Stimulated activated CD8-positive, alpha-beta memory T cell treated with anti-CD3 and anti-CD28 coated beads, Interleukin-15, amount 100 ng/mL, for 4 hours (primary cell): ENCODE data around the gene FAM187B.
"Not testable (repeated sequence)": the region's sequence is repeated elsewhere in the genome, so short reads cannot be mapped to it uniquely, and the experiment has no call there.

Source experiments
- DNase-seq, 2 donors: peaks; one replicate each; pipeline ENCODE4 v3.0.0-alpha.2; 2020; ENCODE audit warnings: low read depth in 2 of 2

FAM187B gene

DNA sequence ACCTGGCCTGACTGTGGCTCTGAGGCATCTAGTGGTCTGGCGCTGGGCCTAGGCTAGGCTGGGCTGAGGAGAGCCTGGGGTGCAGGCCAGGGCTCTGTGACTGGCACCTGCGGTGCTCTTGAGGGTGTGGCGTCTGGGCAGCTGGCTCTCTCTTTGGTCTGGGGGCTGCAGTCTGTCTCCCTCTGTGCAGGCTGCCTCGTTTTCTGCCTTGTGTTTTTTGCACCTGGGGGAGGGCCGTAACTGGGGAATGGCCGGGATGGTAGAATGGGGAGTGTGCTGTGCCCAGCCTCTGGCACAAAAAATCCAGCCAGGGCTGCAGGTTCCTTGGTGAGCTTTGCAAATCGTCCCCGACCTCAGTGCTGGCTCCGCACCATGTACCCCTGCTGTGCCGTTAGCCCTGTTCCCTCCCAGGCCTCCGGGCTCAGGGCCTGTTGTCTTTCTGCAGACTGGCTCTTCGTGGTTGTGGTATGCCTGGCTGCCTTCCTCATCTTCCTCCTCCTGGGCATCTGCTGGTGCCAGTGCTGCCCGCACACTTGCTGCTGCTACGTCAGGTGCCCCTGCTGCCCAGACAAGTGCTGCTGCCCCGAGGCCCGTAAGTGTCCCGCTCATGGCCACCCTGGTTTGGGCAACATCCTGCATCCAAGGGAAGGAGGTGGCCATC is 33.7 kb upstream of the FAM187B start:
- no peak for DNase-seq

DNA sequence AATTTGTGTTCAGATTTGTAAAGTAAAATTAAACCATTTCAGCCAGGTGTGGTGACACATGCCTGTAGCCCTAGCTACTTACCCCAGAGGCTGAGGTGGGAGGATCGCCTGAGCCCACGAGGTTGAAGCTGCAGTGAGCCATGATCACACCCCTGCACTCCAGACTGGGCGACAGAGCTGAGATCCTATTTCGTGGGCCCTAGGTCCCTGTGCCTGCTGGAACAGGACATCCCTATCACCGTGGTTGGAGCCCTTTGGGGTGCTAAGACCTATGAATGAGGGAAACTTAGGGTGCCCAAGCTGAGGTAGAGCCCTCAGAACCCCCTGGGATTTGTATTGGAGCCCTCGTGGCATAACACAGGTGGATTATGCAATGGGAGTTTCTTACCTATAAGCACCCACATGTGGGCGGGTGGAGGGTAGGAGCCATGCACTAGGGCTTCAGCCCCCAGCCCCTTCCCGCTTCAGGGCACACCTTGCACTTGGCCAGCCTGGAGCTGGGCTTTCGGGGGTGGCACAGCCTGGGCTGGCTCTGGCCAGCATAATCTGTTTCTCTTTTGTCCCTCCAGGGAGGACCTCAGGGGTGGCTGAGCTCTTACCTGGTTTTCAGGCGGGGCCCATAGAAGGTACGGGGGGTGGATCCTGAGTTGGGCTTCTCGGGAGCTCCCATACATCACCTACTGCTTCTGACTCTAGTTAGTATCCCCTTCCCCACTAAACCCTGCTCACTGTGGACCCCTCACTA is 33.0 kb upstream of the FAM187B start:
- no peak for DNase-seq

DNA sequence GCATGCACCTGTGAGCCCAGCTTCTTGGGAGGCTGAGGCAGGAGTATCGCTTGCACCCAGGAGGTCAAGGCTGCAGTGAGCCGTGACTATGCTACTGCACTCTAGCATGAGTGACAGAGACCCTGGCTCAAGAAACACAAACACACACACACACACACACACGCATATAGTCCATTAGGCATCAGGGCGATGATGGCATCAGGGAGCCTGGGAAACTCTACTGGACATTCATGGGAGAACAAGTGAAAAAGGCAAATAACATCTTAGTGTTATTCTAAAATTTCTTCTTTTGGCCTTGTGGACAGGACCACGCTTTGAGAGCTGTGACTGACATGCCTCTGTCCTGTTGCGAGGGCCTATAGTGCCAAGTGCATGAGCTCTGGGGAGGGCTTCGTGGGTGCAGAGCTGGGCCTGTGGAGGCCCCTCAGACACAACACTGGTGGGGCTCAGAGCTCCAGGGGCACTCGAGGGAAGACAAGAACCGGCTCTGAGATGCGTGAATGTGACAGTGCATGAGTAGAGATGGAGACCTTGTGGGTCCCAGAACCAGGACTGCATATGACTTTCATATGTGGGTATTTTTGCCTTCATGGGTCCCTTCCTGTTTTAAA is 32.3 kb upstream of the FAM187B start:
- DNase-seq, result no peak

DNA sequence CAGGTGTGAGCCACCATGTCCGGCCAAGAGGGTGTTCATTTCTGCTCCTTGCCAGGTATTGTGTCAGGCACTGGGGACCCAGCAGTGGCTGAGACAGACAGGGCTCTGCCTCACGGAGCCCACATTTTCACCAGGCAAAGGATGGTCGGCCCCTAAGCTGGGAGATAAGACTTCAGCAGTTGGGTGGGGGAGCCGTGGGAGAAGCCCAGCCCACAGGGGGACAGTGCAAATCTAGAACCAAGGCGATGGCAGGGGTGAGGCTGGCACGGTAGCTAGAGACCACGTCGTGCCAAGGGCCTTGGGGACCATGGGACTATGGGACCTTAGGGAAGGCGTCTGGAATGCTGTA is 28.5 kb upstream of the FAM187B start:
- DNase-seq, result no peak

DNA sequence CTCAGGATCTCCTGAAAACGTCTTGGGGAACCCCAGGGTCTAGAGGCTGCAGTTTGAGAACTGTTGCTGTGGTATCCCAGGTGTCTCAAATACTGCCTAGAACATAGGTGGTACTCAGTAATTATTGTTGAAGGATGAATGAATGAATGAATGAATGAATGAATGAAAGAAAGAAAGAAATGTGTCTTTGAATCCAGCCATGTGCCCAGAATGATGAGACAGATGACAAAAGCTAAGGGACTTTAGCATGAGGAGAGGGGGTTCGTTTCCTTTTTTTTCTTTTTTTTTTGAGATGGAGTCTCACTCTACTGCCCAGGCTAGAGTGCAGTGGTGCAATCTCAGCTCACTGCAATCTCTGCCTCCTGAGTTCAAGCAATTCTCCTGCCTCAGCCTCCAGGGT is 28.0 kb upstream of the FAM187B start:
- DNase-seq, result no peak

DNA sequence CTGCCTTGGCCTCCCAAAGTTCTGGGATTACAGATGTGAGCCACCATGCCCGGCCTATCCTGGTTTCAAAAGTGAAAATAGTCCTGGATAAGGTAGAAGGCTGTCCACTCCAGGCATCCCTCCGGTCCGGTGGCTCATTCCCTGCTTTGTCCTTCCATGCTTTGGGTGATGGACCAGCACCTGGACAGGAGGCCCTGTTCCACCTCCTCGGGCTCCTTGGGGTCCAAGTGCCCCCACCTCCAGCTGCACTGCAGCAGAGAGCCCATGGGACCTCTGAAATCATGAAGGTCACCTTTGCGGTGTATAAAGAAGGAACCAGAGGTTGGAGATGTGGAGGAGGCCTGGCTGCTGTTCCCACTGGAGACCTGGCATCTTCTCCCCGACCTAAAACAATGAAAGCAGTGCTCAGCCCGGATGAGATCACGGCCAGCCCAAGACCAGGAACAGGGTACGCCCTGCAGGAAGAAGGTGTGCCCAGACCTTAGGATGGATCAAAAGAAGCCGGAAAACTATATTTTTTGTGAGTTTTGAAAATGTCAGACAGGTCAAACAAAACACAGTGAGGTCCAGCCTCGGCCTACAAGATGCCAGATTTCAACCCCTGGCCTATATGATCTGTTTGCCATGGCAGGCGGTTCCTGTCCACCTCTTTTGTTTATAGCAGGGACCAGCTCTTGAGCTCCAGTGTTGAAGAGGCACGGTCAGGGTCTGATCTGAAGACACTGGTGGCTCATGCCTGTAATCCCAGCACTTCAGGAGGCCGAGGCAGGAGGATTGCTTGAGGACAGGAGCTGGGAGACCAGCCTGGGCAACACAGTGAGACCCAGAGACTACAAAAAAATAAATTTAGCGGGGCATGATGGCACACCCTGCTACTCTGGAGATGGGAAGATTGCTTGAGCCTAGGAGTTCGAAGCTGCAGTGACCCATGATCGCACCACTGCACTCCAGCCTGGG is 26.1 kb upstream of the FAM187B start:
- no peak for DNase-seq

DNA sequence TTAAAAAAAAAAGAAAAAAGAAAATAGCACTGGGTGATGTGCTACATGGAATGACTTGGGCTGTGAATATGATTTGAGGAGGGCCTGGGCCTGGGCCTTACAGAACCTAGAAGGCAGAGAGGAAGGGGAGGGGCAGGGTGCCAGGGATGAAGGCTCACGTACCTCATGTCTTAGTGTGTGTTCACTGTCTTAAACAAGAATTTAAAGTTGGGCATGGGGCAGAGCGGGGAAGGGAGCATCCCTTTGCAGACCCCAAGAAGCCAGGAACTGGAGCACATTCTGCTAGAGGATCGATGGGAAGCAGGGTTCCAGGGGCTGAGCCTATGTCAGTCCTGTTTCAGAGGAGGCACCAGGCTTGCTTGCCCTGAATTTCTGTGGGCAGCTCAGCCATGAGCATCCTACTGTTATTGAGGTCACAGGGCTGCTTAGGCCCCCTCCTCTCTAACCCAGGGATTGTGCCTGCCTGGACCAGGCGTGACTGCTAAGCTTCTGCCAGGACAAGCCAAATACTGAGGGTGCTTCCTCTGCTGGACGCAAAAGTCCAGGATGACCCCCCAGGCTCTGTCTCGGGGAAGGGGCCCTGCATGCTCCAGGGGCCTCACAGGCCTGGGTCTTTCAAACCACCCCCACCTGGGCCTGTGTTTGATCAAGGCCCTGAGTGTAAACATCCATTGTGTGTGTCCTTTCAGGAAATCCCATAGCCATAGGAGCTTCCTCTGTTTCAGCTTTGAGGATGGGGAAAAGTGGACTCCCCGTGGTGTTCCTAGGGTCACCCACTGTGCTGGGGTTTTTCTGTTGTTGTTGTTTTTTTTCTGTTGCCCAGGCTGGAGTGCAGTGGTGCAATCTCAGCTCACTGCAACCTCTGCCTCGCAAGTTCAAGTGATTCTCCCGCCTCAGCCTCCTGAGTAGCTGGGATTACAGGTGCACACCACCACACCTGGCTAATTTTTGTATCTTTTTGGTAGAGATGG is 25.1 kb upstream of the FAM187B start:
- no peak for DNase-seq

DNA sequence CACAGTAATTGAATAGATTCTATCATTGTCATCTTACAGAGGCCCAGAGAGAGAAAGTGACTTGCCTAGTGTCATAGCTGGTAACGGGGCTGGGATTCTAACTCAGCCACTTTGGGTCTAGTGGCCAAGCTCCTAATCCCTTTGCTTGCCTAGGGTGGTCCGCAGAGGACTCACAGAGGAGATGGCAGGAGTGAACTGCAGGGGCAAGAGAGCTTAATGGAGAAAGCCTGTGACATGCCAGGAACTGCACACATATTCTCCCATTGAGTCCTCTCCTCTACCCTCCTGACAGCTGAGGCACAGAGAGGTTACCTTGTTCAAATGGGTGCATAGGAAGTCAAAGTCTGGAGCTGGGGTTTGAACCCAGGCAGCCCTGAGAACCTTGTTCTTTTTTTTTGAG is 22.9 kb upstream of the FAM187B start:
- DNase-seq, result no peak

DNA sequence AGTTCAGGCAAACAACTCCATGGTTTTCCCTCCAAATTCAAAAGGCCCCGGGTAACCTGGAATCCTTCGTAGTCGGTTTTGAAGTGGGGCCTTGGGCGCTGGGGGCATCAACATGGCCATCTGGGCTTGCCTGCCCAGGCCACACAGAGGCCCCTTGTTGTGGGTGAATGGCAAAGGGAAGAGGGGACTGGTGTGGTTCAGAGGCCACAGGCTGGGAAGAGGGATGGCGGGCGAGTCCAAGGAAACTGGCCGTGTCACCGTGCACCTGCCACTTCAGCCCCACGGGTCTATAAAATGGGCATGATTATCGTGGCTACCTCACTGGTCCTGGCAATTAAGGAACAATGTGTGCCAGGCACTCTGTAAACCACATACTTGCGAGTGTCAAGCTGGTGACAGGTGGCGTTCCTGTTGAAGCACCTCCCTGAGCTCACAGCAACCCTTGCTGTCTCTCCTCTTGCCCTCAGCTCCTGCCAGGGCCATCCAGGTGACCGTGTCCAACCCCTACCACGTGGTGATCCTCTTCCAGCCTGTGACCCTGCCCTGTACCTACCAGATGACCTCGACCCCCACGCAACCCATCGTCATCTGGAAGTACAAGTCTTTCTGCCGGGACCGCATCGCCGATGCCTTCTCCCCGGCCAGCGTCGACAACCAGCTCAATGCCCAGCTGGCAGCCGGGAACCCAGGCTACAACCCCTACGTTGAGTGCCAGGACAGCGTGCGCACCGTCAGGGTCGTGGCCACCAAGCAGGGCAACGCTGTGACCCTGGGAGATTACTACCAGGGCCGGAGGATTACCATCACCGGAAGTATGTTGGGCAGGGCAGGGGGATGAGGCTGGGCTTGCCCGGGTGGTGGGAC is 21.5 kb upstream of the FAM187B start:
- DNase-seq, result no peak

DNA sequence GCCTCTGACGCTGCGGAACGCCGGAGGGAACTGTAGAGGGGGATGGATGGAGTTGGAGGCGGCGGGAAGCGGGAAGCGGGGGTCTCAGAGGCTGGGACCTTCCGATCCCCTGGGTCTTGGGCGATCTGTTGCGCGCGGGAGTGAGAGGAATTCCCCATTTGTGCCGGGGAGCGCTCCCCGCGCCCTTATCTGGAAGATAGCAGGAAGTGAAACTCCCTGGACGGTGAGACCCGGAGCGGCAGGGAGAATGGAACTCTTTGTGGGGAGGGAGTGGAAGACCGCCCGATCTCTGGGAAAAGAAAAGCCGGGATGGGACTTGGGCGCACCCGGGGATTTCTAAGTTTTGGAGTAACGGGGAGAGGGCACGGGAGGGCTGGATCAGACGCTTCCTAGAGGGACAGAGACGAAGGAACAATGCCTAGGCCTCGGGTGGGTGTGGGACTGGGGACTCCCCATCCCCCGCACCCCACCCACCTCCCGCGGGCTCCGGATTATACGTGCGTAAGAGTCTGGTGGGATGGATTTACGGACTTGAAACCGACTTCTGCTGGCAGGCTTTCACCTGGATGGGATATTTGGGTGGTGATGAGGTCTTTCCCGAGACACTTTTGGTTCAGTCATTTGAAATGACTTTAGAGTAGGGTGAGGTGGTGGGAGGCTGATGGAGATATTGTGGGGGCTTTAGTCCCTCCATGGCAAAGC is 20.8 kb upstream of the FAM187B start:
- no peak for DNase-seq

DNA sequence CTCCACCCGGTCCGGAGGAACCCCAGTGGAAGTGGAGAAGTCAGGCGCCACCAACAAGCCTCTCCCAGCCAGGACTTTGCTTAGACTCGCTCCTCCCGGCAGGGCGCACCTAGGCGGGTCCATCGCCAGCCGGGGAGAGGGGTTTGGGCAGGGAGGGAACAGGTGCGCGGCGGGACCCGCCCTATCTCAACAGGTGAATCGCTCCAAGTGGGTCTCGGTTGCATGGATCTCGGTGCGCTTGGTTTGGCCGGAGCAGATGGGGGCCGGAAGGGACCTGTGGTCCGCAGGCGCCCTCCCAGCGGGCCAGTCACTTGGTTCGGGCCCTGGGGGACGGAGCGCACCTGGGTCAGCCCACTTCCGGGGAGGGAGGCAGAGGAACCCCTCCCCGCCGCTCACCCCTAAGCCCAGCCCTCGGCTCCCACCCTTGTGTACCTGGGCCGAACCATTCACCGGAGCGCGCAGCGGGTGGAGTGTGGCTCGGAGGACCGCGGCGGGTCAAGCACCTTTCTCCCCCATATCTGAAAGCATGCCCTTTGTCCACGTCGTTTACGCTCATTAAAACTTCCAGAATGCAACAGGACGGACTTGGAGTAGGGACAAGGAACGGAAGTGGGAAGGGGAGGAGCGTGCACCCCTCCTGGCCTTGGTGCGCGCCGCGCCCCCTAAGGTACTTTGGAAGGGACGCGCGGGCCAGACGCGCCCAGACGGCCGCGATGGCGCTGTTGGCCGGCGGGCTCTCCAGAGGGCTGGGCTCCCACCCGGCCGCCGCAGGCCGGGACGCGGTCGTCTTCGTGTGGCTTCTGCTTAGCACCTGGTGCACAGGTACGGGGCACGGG is 20.0 kb upstream of the FAM187B start, which contains the start of gene LSR:
Gene LSR (plus strand): TSS at position 693 of the 836 bp plus-strand sequence. CDS start 21 bp downstream, at position 714.
- DNase-seq, result peak; percentile 51 to 58

DNA sequence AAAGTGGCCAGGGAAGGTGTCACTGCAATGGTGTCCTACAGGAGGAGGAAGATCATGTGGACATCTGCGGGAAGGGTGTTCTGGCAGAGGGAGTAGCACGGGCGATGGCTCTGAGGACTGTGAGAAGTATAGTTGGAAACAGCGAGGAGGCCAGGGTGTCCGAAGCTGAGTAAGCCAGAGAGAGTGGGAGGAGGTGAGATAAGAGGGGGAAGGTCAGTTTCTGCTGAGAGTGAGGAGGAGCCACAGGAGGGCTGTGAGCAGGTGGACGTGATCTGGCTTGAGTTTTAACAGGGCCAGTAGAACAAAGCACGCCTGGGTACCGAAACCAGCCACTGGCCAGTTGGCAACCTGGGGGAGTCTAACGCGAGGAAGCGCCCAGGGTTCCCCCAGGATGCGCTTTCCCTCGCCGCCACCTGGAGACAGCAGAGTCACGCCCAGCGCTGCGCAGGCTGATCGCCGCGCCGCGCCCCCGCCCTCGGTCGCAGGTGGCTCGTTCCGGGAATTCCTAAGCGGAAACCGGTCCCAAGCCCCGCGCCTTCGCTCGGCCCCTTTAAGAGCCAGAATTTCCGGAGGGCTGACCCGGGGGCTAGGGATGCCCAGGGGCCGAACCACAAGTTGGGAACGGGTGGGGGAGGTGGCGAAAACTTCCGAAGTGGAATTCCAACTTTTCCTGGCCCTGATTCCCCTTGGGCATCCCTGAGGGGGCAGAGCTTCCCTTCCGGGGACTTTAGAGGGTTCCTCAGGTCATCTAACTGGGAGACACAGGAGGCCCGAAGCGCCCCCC is 19.2 kb upstream of the FAM187B start:
- no peak for DNase-seq

DNA sequence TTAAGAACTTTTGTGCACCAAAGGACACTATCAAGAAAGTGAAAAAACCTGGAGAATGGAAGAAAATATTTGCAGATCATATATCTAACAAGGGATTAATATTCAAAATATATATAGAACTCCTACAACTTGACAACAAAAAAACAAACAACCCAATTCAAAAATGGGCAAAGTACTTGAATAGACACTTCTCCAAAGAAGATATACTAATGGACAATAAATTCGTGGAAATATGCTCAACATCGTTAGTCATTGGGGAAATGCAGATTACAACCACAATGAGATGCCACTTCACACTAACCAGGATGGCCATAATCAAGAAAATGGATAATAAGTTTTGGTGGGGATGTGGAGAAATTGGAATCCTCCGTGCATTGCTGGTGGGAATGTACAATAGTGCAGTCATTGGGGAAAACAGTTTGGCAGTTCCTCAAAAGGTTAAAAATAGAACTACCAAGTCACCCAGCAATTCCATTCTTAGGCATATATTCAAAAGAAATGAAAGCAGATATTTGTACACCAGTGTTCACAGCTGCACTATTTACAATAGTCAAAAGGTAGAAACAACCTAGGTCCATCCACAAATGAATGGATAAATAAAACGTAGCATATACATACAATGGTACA is 18.0 kb upstream of the FAM187B start:
- no peak for DNase-seq

DNA sequence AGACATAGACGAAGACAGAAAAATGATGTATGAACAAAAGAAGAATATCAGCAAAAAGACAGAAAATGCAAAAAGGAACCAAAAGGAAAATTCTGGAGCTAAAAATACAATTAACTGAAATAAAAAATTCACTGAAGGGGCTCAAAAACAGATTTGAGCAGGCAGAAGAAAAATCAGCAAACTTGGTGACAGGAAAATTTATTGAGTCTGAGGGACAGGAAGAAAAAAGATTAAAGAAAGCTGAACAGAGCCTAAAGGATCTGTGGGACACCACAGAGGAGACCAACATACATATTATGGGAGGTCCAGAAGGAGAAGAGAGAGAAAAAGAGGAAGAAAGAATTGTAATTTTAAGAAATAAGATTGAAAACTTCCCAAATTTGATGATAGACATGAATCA is 12.9 kb upstream of the FAM187B start:
- DNase-seq, result no peak

DNA sequence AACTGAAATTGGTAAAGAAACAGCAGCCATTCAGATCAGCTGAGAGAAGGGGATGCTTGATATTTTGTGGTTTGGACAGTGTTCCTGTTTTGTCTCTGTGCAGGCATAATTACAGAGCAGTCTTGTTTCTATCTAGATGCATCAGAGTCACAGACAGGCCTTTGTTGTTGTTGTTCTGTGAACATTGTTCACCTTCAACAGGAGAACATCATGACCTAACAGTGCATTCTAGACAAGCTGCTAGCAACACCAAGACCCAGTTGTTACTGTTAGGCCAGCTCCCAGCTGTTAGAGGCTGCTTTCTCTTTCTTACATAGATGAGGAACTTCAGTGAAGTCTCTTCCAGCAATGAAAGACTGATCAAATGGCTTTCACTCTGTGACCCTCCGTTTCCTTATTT is 11.8 kb upstream of the FAM187B start:
- no peak for DNase-seq

DNA sequence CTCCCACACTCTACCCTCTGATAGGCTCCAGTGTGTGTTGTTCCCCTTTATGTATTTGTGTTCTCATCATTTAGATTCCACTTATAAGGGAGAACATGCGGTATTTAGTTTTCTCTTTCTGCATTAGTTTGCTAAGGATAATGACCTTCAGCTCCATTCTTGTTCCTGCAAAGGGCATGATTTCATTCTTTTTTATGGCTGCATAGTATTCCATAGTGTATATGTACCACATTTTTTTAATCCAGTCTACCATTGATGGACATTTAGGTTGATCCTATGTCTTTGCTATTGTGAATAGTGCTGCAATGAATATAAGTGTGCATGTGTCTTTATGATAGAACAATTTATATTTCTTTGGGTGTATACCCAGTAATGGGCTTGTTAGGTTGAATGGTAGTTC is 11.1 kb upstream of the FAM187B start:
- DNase-seq, result not testable (repeated sequence)
